ENCODE data around the gene JAKMIP2.

GRCh38 chr5:147643142-147643541, 139.4 kb downstream of the JAKMIP2 start:
- TF ChIP-seq ELK4 (IDR thresholded peaks at IDR 0.05; ENCODE audit: borderline replicate concordance, low read depth, low read length), result no peak
- no peak for TF ChIP-seq ZNF239 (tag by site-specific recombination; IDR thresholded peaks at IDR 0.05)
- no peak for TF ChIP-seq ZNF121 (tag by site-specific recombination; IDR thresholded peaks at IDR 0.05)
- no peak for TF ChIP-seq CTCF (tag by site-specific recombination; IDR thresholded peaks at IDR 0.05)
- no peak for TF ChIP-seq ZBTB11 (tag by site-specific recombination; conservative IDR thresholded peaks at IDR 0.05; ENCODE audit: low read depth)
- TF ChIP-seq YY1 (tag by site-specific recombination; IDR thresholded peaks at IDR 0.05), result no peak
- TF ChIP-seq ZNF510 (tag by site-specific recombination; IDR thresholded peaks at IDR 0.05; ENCODE audit: insufficient replicate concordance), result no peak
- TF ChIP-seq ZNF23 (tag by site-specific recombination; IDR thresholded peaks at IDR 0.05; ENCODE audit: borderline replicate concordance), result no peak
- no peak for TF ChIP-seq ZNF701 (tag by site-specific recombination; IDR thresholded peaks at IDR 0.05)
- TF ChIP-seq MEIS1 (CRISPR knock-in tag; IDR thresholded peaks at IDR 0.05; ENCODE audit: borderline replicate concordance), result no peak
- TF ChIP-seq REST (tag by site-specific recombination; IDR thresholded peaks at IDR 0.05), result no peak
- TF ChIP-seq YY2 (tag by site-specific recombination; IDR thresholded peaks at IDR 0.05), result no peak
- no peak for TF ChIP-seq ZIC2 (tag by site-specific recombination; IDR thresholded peaks at IDR 0.05)
